Trophoblast cell (in vitro differentiated cells and primary cell): ENCODE results near the gene ASS1.

ENCODE experiments used
- DNase-seq, 2 donors: peaks; one replicate each; pipeline ENCODE4 v3.0.0-alpha.2; 2016
- H2AFZ ChIP-seq: 2 replicates; pipeline ENCODE4 v1.6.1; 2013; ENCODE audit warnings: low read length, moderate library complexity, mild to moderate bottlenecking; ENCODE audit not compliant: insufficient read depth, poor library complexity
- H2AK5ac ChIP-seq: 2 replicates; pipeline ENCODE4 v1.6.1; 2013; ENCODE audit warnings: mild to moderate bottlenecking, low read length
- H2BK120ac ChIP-seq: 2 replicates; pipeline ENCODE4 v1.6.1; 2013; ENCODE audit warnings: low read length, mild to moderate bottlenecking, moderate library complexity; ENCODE audit not compliant: insufficient read depth, poor library complexity
- H2BK12ac ChIP-seq: 2 replicates; pipeline ENCODE4 v1.6.1; 2013; ENCODE audit warnings: mild to moderate bottlenecking, low read length, moderate library complexity
- H2BK5ac ChIP-seq: 2 replicates; pipeline ENCODE4 v1.6.1; 2013; ENCODE audit warnings: low read length, low read depth, moderate library complexity, mild to moderate bottlenecking; ENCODE audit not compliant: poor library complexity
- H3K14ac ChIP-seq: 2 replicates; pipeline ENCODE4 v1.6.1; 2013; ENCODE audit warnings: mild to moderate bottlenecking, low read length
- H3K18ac ChIP-seq: 2 replicates; pipeline ENCODE4 v1.6.1; 2013; ENCODE audit warnings: mild to moderate bottlenecking, low read length
- H3K23ac ChIP-seq: 2 replicates; pipeline ENCODE4 v1.6.1; 2013; ENCODE audit warnings: low read length
- H3K27ac ChIP-seq: 2 replicates; pipeline ENCODE4 v1.5.1; 2013; ENCODE audit warnings: low read depth, mild to moderate bottlenecking, inconsistent platforms, low read length, moderate library complexity
- H3K27me3 ChIP-seq: 2 replicates; pipeline ENCODE4 v1.6.1; 2013; ENCODE audit warnings: inconsistent platforms, mild to moderate bottlenecking, low read length, moderate library complexity; ENCODE audit not compliant: insufficient read depth
- H3K36me3 ChIP-seq, 2 experiments: 1 replicate in 1 of 2; 2 replicates in 1 of 2; pipeline ENCODE4 v1.6.1; 2013; ENCODE audit warnings: low read length in 2 of 2, mild to moderate bottlenecking in 2 of 2, moderate library complexity in 1 of 2; ENCODE audit not compliant: insufficient read depth in 2 of 2, control insufficient read depth in 1 of 2
- H3K4ac ChIP-seq: 2 replicates; pipeline ENCODE4 v1.6.1; 2013; ENCODE audit warnings: low read depth, mild to moderate bottlenecking, low read length, moderate library complexity
- H3K4me1 ChIP-seq, 2 experiments: 1 replicate in 1 of 2; 2 replicates in 1 of 2; pipeline ENCODE4 v1.6.1; 2013; ENCODE audit warnings: low read length in 2 of 2, mild to moderate bottlenecking in 2 of 2, moderate library complexity in 1 of 2; ENCODE audit not compliant: insufficient read depth in 2 of 2, control insufficient read depth in 1 of 2
- H3K4me2 ChIP-seq: 2 replicates; pipeline ENCODE4 v1.6.1; 2013; ENCODE audit warnings: inconsistent platforms, mild to moderate bottlenecking, low read length, moderate library complexity
- H3K4me3 ChIP-seq: 2 replicates; pipeline ENCODE4 v1.5.1; 2013; ENCODE audit warnings: mild to moderate bottlenecking, low read depth, low read length, inconsistent platforms
- H3K79me1 ChIP-seq: one replicate; pipeline ENCODE4 v1.6.1; 2013; ENCODE audit warnings: low read length
- H3K79me2 ChIP-seq: 2 replicates; pipeline ENCODE4 v1.6.1; 2013; ENCODE audit warnings: low read length, mild to moderate bottlenecking; ENCODE audit not compliant: control insufficient read depth, insufficient read depth, poor library complexity
- H3K9ac ChIP-seq: 2 replicates; pipeline ENCODE4 v1.6.1; 2013; ENCODE audit warnings: mild to moderate bottlenecking, low read length
- H3K9me3 ChIP-seq: 2 replicates; pipeline ENCODE4 v1.6.1; 2013; ENCODE audit warnings: low read depth, mild to moderate bottlenecking, control low read depth, inconsistent platforms, low read length; ENCODE audit not compliant: insufficient read depth
- H4K12ac ChIP-seq: 2 replicates; pipeline ENCODE4 v1.6.1; 2013; ENCODE audit warnings: low read depth, mild to moderate bottlenecking, low read length, moderate library complexity
- H4K8ac ChIP-seq: 2 replicates; pipeline ENCODE4 v1.6.1; 2013; ENCODE audit warnings: low read depth, mild to moderate bottlenecking, low read length, moderate library complexity
- H4K91ac ChIP-seq: one replicate; pipeline ENCODE4 v1.6.1; 2013; ENCODE audit warnings: low read depth, mild to moderate bottlenecking, low read length, moderate library complexity
- WGBS: extraction: QIAGEN DNeasy Blood & Tissue Kit; methylation state at CpG from one replicate; pipeline ENCODE4 v1.1.7; 2013; ENCODE audit warnings: missing lambda C conversion rate; ENCODE audit not compliant: insufficient read length, insufficient coverage; ENCODE audit errors: extremely low coverage; 5-methylcytosine and 5-hydroxymethylcytosine counted together

ASS1 gene

DNA sequence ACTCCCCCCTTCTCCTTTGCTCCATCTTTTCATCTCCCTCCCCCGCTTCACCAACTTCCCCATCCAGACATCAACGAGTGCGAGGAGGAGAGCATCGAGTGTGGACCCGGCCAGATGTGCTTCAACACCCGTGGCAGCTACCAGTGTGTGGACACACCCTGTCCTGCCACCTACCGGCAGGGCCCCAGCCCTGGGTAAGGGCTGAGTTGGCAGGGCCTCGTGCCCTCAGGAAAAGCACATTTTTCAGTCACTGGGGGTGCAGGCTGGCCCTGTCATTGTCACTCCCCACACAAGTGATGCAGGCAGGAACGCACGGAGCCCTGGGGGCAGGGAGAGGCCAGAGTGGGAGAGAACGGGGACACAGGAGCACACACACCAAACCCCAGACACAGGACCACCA is 12.4 kb upstream of the ASS1 start:
- Histone ChIP-seq H4K8ac (no peak overlapping the region), H3K4me2 (no peak overlapping the region), H3K23ac (no peak overlapping the region), H2BK5ac (no peak overlapping the region), H3K4me1 (peaks cover 10 to 11% of the 10 kb centered on the region in 2 experiments), H3K79me2 (no peaks in the 10 kb centered on the region), H2BK12ac (no peak overlapping the region), H4K12ac (no peak overlapping the region), H2AFZ (no peak overlapping the region), H3K27me3 (peaks cover 8% of the 10 kb centered on the region), H3K9me3 (peaks cover 14% of the 10 kb centered on the region), H3K79me1 (no peaks in the 10 kb centered on the region), H3K27ac (no peak overlapping the region), H3K4me3 (no peak overlapping the region), H3K9ac (no peak overlapping the region), H4K91ac (no peak overlapping the region), H3K18ac (no peak overlapping the region), H2BK120ac (no peak overlapping the region), H3K14ac (no peak overlapping the region), H2AK5ac (no peak overlapping the region), H3K36me3 (peaks cover 0 to 3% of the 10 kb centered on the region in 2 experiments), H3K4ac (no peak overlapping the region)
- WGBS: no CpG with 5 or more reads among the region's 11 CpGs
- peak; percentile 43 to 52 for DNase-seq

DNA sequence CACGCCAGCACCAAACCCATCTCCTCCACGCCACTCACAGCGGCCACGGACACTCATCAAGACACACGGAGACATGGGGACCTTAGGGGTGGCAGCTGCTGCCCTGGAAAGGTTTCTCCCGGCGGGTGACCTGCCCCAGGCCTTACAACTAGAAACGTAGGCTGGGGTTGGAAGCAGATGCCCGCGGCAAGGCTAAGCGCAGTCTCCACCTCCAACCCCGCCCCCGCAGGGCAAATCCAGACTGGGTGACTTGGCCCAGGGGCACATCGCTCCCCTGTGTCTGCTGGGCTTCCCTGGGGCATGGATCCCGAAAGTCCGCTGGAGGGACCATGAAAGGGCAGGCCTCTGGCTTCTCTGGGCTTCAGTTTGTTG is 12.0 kb upstream of the ASS1 start:
- Histone ChIP-seq H3K9ac (no peak overlapping the region), H3K4me1 (peaks cover 10 to 11% of the 10 kb centered on the region in 2 experiments), H2BK12ac (no peak overlapping the region), H3K27ac (no peak overlapping the region), H3K18ac (no peak overlapping the region), H3K23ac (no peak overlapping the region), H3K9me3 (peaks cover 14% of the 10 kb centered on the region), H2BK120ac (no peak overlapping the region), H2AFZ (no peak overlapping the region), H3K79me1 (no peaks in the 10 kb centered on the region), H2AK5ac (no peak overlapping the region), H4K91ac (no peak overlapping the region), H3K27me3 (peaks cover 8% of the 10 kb centered on the region), H3K4me2 (peak overlapping the region; percentile 63), H3K79me2 (no peaks in the 10 kb centered on the region), H3K14ac (no peak overlapping the region), H3K36me3 (peaks cover 0 to 3% of the 10 kb centered on the region in 2 experiments), H2BK5ac (no peak overlapping the region), H4K8ac (no peak overlapping the region), H4K12ac (no peak overlapping the region), H3K4ac (no peak overlapping the region), H3K4me3 (no peak overlapping the region)
- no CpG with 5 or more reads among the region's 16 CpGs for WGBS
- peak; percentile 77 to 78 for DNase-seq

DNA sequence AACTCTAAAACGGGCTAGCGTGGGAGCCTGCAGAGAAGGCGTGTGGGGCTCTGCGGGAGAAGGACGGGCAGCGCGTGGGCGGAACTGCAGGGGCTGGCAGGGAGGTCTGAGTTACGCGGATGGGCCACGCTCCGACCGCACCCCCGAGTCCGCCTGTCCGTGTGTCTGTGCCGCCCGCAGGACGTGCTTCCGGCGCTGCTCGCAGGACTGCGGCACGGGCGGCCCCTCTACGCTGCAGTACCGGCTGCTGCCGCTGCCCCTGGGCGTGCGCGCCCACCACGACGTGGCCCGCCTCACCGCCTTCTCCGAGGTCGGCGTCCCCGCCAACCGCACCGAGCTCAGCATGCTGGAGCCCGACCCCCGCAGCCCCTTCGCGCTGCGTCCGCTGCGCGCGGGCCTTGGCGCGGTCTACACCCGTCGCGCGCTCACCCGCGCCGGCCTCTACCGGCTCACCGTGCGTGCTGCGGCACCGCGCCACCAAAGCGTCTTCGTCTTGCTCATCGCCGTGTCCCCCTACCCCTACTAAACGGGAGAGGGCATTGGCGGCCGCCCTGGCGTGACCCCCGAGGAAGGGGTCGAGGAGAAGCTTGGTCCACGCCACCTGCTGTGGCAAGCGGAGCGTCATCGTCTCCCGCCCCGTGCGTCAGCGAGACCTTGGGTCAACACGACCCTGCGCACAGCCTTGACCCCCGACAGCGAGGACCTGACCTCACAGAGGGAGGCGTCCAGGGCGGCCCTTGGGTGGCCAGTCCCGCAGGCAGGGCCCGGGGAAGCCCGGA is 11.4 kb upstream of the ASS1 start:
- Histone ChIP-seq H2BK5ac (no peak overlapping the region), H3K27me3 (peaks cover 8% of the 10 kb centered on the region), H2BK120ac (no peak overlapping the region), H3K9me3 (peaks cover 14% of the 10 kb centered on the region), H3K36me3 (peaks cover 0 to 3% of the 10 kb centered on the region in 2 experiments), H2AK5ac (no peak overlapping the region), H3K79me1 (no peaks in the 10 kb centered on the region), H2AFZ (peak overlapping the region; percentile 67), H3K27ac (no peak overlapping the region), H4K12ac (peak overlapping the region; percentile 11), H3K4me1 (peaks cover 10 to 11% of the 10 kb centered on the region in 2 experiments), H3K18ac (peak overlapping the region; percentile 16), H3K4me2 (peak overlapping the region; percentile 63), H3K4ac (no peak overlapping the region), H2BK12ac (no peak overlapping the region), H3K14ac (no peak overlapping the region), H3K79me2 (no peaks in the 10 kb centered on the region), H4K8ac (no peak overlapping the region), H3K4me3 (peak overlapping the region; percentile 37), H3K23ac (no peak overlapping the region), H4K91ac (peak overlapping the region; percentile 4), H3K9ac (no peak overlapping the region)
- WGBS: no CpG with 5 or more reads among the region's 92 CpGs
- peak; percentile 59 to 70 for DNase-seq

DNA sequence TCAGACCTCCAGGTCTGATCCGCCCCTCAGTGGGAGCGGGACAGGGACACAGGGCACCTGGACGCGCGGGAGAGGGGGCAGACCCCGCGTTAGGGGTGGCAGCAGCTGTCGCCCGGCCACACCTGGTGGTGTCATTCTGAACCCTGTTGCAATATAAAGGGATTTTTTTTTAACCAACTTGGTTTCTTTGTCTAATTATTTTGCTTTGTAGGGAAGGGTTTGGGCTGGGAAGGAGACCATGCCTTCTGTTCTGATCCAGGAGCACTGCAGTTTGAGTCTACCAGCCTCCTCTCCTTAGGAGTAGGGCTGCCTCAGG is 10.9 kb upstream of the ASS1 start:
- Histone ChIP-seq H2AK5ac (no peak overlapping the region), H2BK120ac (no peak overlapping the region), H3K4me1 (peaks cover 10 to 11% of the 10 kb centered on the region in 2 experiments), H3K36me3 (peaks cover 0 to 3% of the 10 kb centered on the region in 2 experiments), H3K23ac (no peak overlapping the region), H2AFZ (no peak overlapping the region), H3K9me3 (peaks cover 14% of the 10 kb centered on the region), H3K4me3 (no peak overlapping the region), H3K27ac (no peak overlapping the region), H4K8ac (no peak overlapping the region), H2BK5ac (no peak overlapping the region), H3K18ac (no peak overlapping the region), H4K91ac (no peak overlapping the region), H3K79me2 (no peaks in the 10 kb centered on the region), H3K9ac (no peak overlapping the region), H3K4me2 (peak overlapping the region; percentile 63), H2BK12ac (no peak overlapping the region), H3K79me1 (no peaks in the 10 kb centered on the region), H3K27me3 (peaks cover 8% of the 10 kb centered on the region), H4K12ac (no peak overlapping the region), H3K4ac (no peak overlapping the region), H3K14ac (no peak overlapping the region)
- WGBS: no CpG with 5 or more reads among the region's 9 CpGs
- peak in 1 of 2 donors; percentile 23 for DNase-seq
